ENCODE data around the gene SLC35E2B. TPM values are rescaled to one million over a fixed set of nuclear protein-coding genes. Genes with fewer than 3 reads are reported as not detected.

The SLC35E2B gene
- polyA plus RNA-seq, 1 donor from 2014 or later = 93.2 TPM

- Histone ChIP-seq H4K20me1 (ENCODE audit: insufficient read depth) (no peaks in the 10 kb centered on the region), H3K36me3 (ENCODE audit: insufficient read depth, low read length) (peaks cover 3% of the 10 kb centered on the region), H3K4me3 (ENCODE audit: low read length) (no peak overlapping the region), H3K9ac (ENCODE audit: low read length) (no peak overlapping the region), H2AFZ (ENCODE audit: low read depth, low read length) (no peak overlapping the region), H3K4me2 (ENCODE audit: low read length) (no peak overlapping the region), H3K9me2 (ENCODE audit: insufficient read depth, low read length) (no peaks in the 10 kb centered on the region), H3K27me3 (ENCODE audit: insufficient read depth, low read depth, low read length) (peaks cover 13% of the 10 kb centered on the region), H3K9me3 (ENCODE audit: low read length) (no peaks in the 10 kb centered on the region), H3F3A (ENCODE audit: insufficient read depth, low read length, poor library complexity, severe bottlenecking) (no peaks in the 10 kb centered on the region), H3K27ac (ENCODE audit: low read length) (no peak overlapping the region), H3K79me2 (replicated peaks; ENCODE audit: insufficient read depth, low read length) (no peaks in the 10 kb centered on the region)
- TF ChIP-seq SMC3 (conservative IDR thresholded peaks at IDR 0.05; ENCODE audit: poor library complexity) (no peak), POLR2AphosphoS5 (IDR thresholded peaks at IDR 0.05) (no peak), CTCF (IDR thresholded peaks at IDR 0.05; ENCODE audit: poor library complexity, severe bottlenecking) (no peak), TAF1 (IDR thresholded peaks at IDR 0.05; ENCODE audit: low read depth) (no peak), RAD21 (conservative IDR thresholded peaks at IDR 0.05) (no peak), EZH2 (IDR thresholded peaks at IDR 0.05; ENCODE audit: borderline replicate concordance, insufficient read depth, low read length, poor library complexity, severe bottlenecking) (no peak), EP300 (conservative IDR thresholded peaks at IDR 0.05; ENCODE audit: poor library complexity, severe bottlenecking) (no peak), REST (IDR thresholded peaks at IDR 0.05; ENCODE audit: borderline replicate concordance) (no peak), MXI1 (conservative IDR thresholded peaks at IDR 0.05; ENCODE audit: poor library complexity, severe bottlenecking) (no peak)
These were observed 63.7 kb downstream of the SLC35E2B start for GRCh38 chr1:1628754-1629429.

GRCh38 chr1:1627829-1628753 lies 64.5 kb downstream of the SLC35E2B start:
- H3K9ac ChIP-seq (ENCODE audit: low read length) = no peak overlapping the region
- no peak overlapping the region for H2AFZ ChIP-seq (ENCODE audit: low read depth, low read length)
- peaks cover 13% of the 10 kb centered on the region for H3K27me3 ChIP-seq (ENCODE audit: insufficient read depth, low read depth, low read length)
- no peaks in the 10 kb centered on the region for H3F3A ChIP-seq (ENCODE audit: insufficient read depth, low read length, poor library complexity, severe bottlenecking)
- no peak overlapping the region for H3K27ac ChIP-seq (ENCODE audit: low read length)
- H3K9me3 ChIP-seq (ENCODE audit: low read length) = no peaks in the 10 kb centered on the region
- no peaks in the 10 kb centered on the region for H3K9me2 ChIP-seq (ENCODE audit: insufficient read depth, low read length)
- no peak overlapping the region for H3K4me3 ChIP-seq (ENCODE audit: low read length)
- H3K4me2 ChIP-seq (ENCODE audit: low read length) = no peak overlapping the region
- no peaks in the 10 kb centered on the region for H3K79me2 ChIP-seq (replicated peaks; ENCODE audit: insufficient read depth, low read length)
- no peaks in the 10 kb centered on the region for H4K20me1 ChIP-seq (ENCODE audit: insufficient read depth)
- TF ChIP-seq POLR2AphosphoS5 (IDR thresholded peaks at IDR 0.05) (no peak), MXI1 (conservative IDR thresholded peaks at IDR 0.05; ENCODE audit: poor library complexity, severe bottlenecking) (no peak), EP300 (conservative IDR thresholded peaks at IDR 0.05; ENCODE audit: poor library complexity, severe bottlenecking) (no peak), SMC3 (conservative IDR thresholded peaks at IDR 0.05; ENCODE audit: poor library complexity) (no peak), CTCF (IDR thresholded peaks at IDR 0.05; ENCODE audit: poor library complexity, severe bottlenecking) (no peak), TAF1 (IDR thresholded peaks at IDR 0.05; ENCODE audit: low read depth) (no peak), REST (IDR thresholded peaks at IDR 0.05; ENCODE audit: borderline replicate concordance) (no peak)
- peaks cover 3% of the 10 kb centered on the region for H3K36me3 ChIP-seq (ENCODE audit: insufficient read depth, low read length)
